OCI-LY7 (cell line): Measurements from ENCODE around the gene KLHL22. TPM values are rescaled to one million over a fixed set of nuclear protein-coding genes. Genes with fewer than 3 reads are reported as not detected.

Experiments used
- BruUV-seq: library from RNA; stranded (reverse); fragments of 400-500 nt; replicated peaks from 2 replicates; lab custom pipeline; 2021; lab: Mats Ljungman, UMichigan
- CTCF ChIA-PET: fragments of 300-600 bp; sonication (Branson Sonifier 250); formaldehyde crosslinking; loops from one replicate; lab custom pipeline; 2022; ENCODE audit warnings: antibody characterized with exemption; ENCODE audit not compliant: unreplicated experiment; lab: Charles Lee
- POLR2A ChIA-PET: fragments of 300-600 bp; sonication (Branson Sonifier 250); formaldehyde crosslinking; loops from one replicate; lab custom pipeline; 2022; ENCODE audit warnings: antibody characterized with exemption; lab: Charles Lee
- DNase-seq: peaks from one replicate; pipeline ENCODE4 v3.0.0-alpha.2; 2015; ENCODE audit warnings: low spot score
- H2AFZ ChIP-seq: fragments of 200-600 bp; sonication (generic), shearing (Covaris generic); 2 replicates; pipeline ENCODE4 v1.6.1; 2014; ENCODE audit warnings: mild to moderate bottlenecking, antibody characterized with exemption, low read length, moderate library complexity
- H3K27ac ChIP-seq: fragments of 200-600 bp; sonication (generic); 2 replicates; pipeline ENCODE4 v1.5.1; 2014; ENCODE audit warnings: mixed run types, low read depth, mild to moderate bottlenecking, moderate library complexity, low read length, inconsistent platforms; ENCODE audit not compliant: poor library complexity, severe bottlenecking
- H3K36me3 ChIP-seq: fragments of 200-600 bp; sonication (generic); 2 replicates; pipeline ENCODE4 v1.6.1; 2014; ENCODE audit warnings: mild to moderate bottlenecking, antibody characterized with exemption, low read length, moderate library complexity, mixed read lengths; ENCODE audit not compliant: insufficient read depth
- H3K4me1 ChIP-seq: fragments of 200-600 bp; sonication (generic); 2 replicates; pipeline ENCODE4 v1.5.1; 2014; ENCODE audit warnings: mild to moderate bottlenecking, low read length; ENCODE audit not compliant: insufficient read depth, poor library complexity, severe bottlenecking
- H3K4me2 ChIP-seq: fragments of 200-600 bp; sonication (generic); 2 replicates; pipeline ENCODE4 v1.6.1; 2014; ENCODE audit warnings: mild to moderate bottlenecking, low read length
- H3K4me3 ChIP-seq: fragments of 200-600 bp; sonication (generic); 2 replicates; pipeline ENCODE4 v1.5.1; 2014; ENCODE audit warnings: mild to moderate bottlenecking, low read depth, low read length; ENCODE audit not compliant: poor library complexity, severe bottlenecking
- H3K79me2 ChIP-seq: fragments of 200-600 bp; sonication (generic); 2 replicates; pipeline ENCODE4 v1.6.1; 2016; ENCODE audit warnings: low read depth, mild to moderate bottlenecking, low read length, moderate library complexity, mixed read lengths; ENCODE audit not compliant: insufficient read depth
- H3K9me2 ChIP-seq: fragments of 200-600 bp; sonication (generic); 2 replicates; pipeline ENCODE4 v1.6.1; 2016; ENCODE audit warnings: mild to moderate bottlenecking, low read length, mixed read lengths; ENCODE audit not compliant: insufficient read depth
- H3K9me3 ChIP-seq: fragments of 200-600 bp; sonication (generic); 2 replicates; pipeline ENCODE4 v1.6.1; 2014; ENCODE audit warnings: mild to moderate bottlenecking, mixed run types, low read length, mixed read lengths
- H4K20me1 ChIP-seq: fragments of 200-600 bp; sonication (generic); 2 replicates; pipeline ENCODE4 v1.6.1; 2014; ENCODE audit warnings: mild to moderate bottlenecking, antibody characterized with exemption, low read length, moderate library complexity, mixed read lengths; ENCODE audit not compliant: insufficient read depth
- EZH2phosphoT487 ChIP-seq: fragments of 200-600 bp; sonication (generic); IDR thresholded peaks from 2 replicates; pipeline ENCODE4 v1.6.1; 2018; ENCODE audit warnings: low read depth, borderline replicate concordance, mild to moderate bottlenecking, mixed run types, antibody characterized with exemption, low read length, moderate library complexity, mixed read lengths
- intact Hi-C: fragments of 100-400 bp; cut with micrococcal nuclease; formaldehyde crosslinking; loops from one replicate; pipeline ENCODE4 v1.10.0; 2022; ENCODE audit not compliant: unreplicated experiment
- total RNA-seq, 2 experiments: library from RNA; depleted of rRNA in 1 of 2; stranded (reverse); fragments of >200 nt in 1 of 2; shearing (Covaris generic) in 1 of 2; gene quantifications; 2 replicates each; pipeline ENCODE4 v1.2.3, GENCODE V29; 2014 to 2022
- TF ChIP-seq, protein P1 (sequence below): fragments of 200-600 bp; sonication (generic); conservative IDR thresholded peaks from 2 replicates; pipeline ENCODE4 v1.5.1; 2014; ENCODE audit warnings: mild to moderate bottlenecking, antibody characterized with exemption, low read length, moderate library complexity, mixed read lengths

Gene KLHL22
- total RNA-seq, 2 experiments from 2014 or later: 14.8 to 38.1 TPM

DNA sequence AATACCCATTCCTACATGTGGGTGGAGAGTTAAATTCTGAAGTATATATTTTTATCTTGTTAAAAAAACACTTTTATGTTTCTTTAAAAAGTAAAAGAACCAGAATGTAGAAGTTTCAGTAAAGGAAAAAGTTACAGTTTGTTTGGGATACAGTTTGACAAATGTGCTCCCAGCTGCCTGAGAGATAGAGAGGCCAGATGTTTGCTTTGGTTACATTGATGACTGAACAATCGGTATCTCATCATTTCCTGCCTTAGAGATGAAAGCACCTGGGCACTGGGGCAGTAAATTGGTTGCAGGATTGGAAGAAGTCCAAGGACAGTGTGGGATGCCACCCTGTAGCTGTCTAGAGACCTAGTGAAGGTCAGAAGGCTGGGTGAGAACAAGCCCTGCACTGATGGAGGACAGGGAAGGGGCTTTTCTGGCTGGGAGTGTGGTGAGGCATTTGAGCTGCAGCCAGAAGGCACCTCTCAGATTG lies 28.4 kb upstream of the KLHL22 start:
- CTCF ChIA-PET: no interaction called here
- TF ChIP-seq, protein P1, sequence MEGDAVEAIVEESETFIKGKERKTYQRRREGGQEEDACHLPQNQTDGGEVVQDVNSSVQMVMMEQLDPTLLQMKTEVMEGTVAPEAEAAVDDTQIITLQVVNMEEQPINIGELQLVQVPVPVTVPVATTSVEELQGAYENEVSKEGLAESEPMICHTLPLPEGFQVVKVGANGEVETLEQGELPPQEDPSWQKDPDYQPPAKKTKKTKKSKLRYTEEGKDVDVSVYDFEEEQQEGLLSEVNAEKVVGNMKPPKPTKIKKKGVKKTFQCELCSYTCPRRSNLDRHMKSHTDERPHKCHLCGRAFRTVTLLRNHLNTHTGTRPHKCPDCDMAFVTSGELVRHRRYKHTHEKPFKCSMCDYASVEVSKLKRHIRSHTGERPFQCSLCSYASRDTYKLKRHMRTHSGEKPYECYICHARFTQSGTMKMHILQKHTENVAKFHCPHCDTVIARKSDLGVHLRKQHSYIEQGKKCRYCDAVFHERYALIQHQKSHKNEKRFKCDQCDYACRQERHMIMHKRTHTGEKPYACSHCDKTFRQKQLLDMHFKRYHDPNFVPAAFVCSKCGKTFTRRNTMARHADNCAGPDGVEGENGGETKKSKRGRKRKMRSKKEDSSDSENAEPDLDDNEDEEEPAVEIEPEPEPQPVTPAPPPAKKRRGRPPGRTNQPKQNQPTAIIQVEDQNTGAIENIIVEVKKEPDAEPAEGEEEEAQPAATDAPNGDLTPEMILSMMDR: no peak
- TF ChIP-seq EZH2phosphoT487: no peak
- intact Hi-C loops: no loop called here
- DNase-seq: peak; percentile 8
- peak overlapping the region; percentile 7; the same call in 1 of the 2 replicates for H3K4me2 ChIP-seq
- POLR2A ChIA-PET: interaction anchor here (0.6 to 1.2 kb wide), 2 partner anchors 16 to 24 kb away, joined by 3 read pairs; no protein-coding TSS in a partner anchor
- no peaks in the 10 kb centered on the region for H3K9me2 ChIP-seq
- peak overlapping the region; percentile 21 for H3K27ac ChIP-seq
- H4K20me1 ChIP-seq: no peaks in the 10 kb centered on the region
- H3K9me3 ChIP-seq: no peaks in the 10 kb centered on the region
- H3K36me3 ChIP-seq: peaks cover 68% of the 10 kb centered on the region
- peaks cover 44% of the 10 kb centered on the region for H3K79me2 ChIP-seq
- no TSS peak for BruUV-seq
- peaks cover 17% of the 10 kb centered on the region for H3K4me1 ChIP-seq
- no peak overlapping the region for H2AFZ ChIP-seq
- no peak overlapping the region for H3K4me3 ChIP-seq

DNA sequence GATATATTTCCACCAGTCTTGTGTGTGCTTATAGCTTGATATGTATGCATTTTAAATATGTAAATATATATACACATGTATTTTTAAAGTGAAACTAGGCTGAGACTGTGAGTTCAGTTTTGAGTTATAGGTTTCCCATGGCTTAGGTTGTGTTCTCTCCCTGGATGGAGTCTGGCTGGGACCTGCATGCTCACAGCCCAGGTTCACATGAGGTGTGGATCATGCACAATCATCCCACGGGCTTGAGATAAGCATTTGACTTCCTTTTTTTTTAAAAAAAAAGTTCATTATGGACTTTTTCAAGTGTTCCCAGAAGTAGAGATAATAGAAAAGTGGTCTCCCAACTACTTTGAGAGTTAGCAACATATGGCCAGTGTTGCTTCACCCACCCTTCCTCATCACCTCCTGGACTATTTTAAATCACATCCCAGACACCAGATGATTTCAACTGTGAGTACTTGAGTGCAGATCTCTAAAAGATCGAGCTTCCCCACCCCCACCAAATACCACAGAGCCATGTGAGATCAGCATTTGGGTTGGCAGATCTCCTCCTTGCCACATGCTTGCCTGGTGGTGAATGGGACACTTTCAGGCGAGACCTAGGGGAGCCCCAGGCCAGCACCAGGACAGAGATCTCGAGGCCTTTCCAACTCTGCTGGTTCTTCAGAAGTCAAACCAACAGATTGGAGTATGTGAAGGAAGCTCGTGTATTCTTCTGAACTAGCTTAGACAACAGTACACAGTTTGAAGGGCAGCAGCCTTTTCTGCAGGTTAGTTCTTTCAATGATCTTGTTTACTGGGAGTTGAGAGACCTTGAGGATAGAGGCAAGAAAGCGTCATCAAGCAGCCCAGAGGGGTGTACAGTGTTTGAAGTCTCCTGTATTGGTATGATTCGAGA lies 27.7 kb upstream of the KLHL22 start:
- ChIA-PET POLR2A (interaction anchor here (0.6 to 1.2 kb wide), 2 partner anchors 17 to 23 kb away, joined by 3 read pairs; no protein-coding TSS in a partner anchor), CTCF (no interaction called here)
- Histone ChIP-seq H2AFZ (no peak overlapping the region), H3K9me3 (no peaks in the 10 kb centered on the region), H3K9me2 (no peaks in the 10 kb centered on the region), H4K20me1 (no peaks in the 10 kb centered on the region), H3K4me2 (peak overlapping the region; percentile 7; the same call in 1 of the 2 replicates), H3K36me3 (peaks cover 68% of the 10 kb centered on the region), H3K27ac (peak overlapping the region; percentile 21), H3K4me3 (no peak overlapping the region), H3K4me1 (peaks cover 17% of the 10 kb centered on the region), H3K79me2 (peaks cover 44% of the 10 kb centered on the region)
- TF ChIP-seq, protein P1: no peak
- no peak for TF ChIP-seq EZH2phosphoT487
- no peak for DNase-seq
- BruUV-seq: no TSS peak
- intact Hi-C loops: no loop called here
